Ovary (tissue), 9 donors: ENCODE measurements around the gene CCDC17. TPM values are rescaled to one million over a fixed set of nuclear protein-coding genes. Genes with fewer than 3 reads are reported as not detected.

Source experiments
- DNase-seq, 5 donors: peaks; one replicate each; pipeline ENCODE4 v3.0.0-alpha.2; 2019 to 2020
- H3K27ac ChIP-seq, 2 donors: fragments of 200-600 bp; one replicate each; pipeline versions ENCODE4 v1.5.1 to v1.8.0; 2019 to 2022
- H3K27me3 ChIP-seq: fragments of 200-600 bp; one replicate; pipeline ENCODE4 v1.8.0; 2022
- H3K36me3 ChIP-seq: fragments of 200-600 bp; sonication (generic); one replicate; pipeline ENCODE4 v1.5.1; 2019
- H3K4me1 ChIP-seq: one replicate; pipeline ENCODE4 v1.8.1; 2013; ENCODE audit warnings: mild to moderate bottlenecking, moderate library complexity; ENCODE audit not compliant: insufficient read depth
- H3K4me3 ChIP-seq: fragments of 200-600 bp; sonication (generic); one replicate; pipeline ENCODE4 v1.5.1; 2017
- H3K9me3 ChIP-seq, 2 donors: fragments of 200-600 bp in 1 of 2; sonication (generic) in 1 of 2; one replicate each; pipeline versions ENCODE4 v1.5.1 to v1.8.1; 2013 to 2019; ENCODE audit warnings: mild to moderate bottlenecking in 1 of 2, moderate library complexity in 1 of 2
- EP300 ChIP-seq: sonication (generic); formaldehyde crosslinking; IDR thresholded peaks from one replicate; pipeline ENCODE4 v1.6.1; 2017; ENCODE audit warnings: antibody characterized with exemption
- POLR2A ChIP-seq: fragments of 450-650 bp; IDR thresholded peaks from one replicate; pipeline ENCODE4 v1.6.1; 2017; ENCODE audit warnings: antibody characterized with exemption, mild to moderate bottlenecking, moderate library complexity
- WGBS, 3 donors: extraction: QIAGEN DNeasy Blood & Tissue Kit in 1 of 3; methylation state at CpG; one replicate each; pipeline versions ENCODE4 v1.1.5 to v1.1.7; 2013 to 2017; 5-methylcytosine and 5-hydroxymethylcytosine counted together
- intact Hi-C, 4 donors: fragments of 100-400 bp; cut with DNase I; formaldehyde crosslinking; loops; one replicate each; pipeline versions ENCODE4 v1.11.0 to v1.15.1; 2022 to 2023
- polyA plus RNA-seq, 2 donors: library from polyadenylated mRNA; stranded (reverse); fragments of 200-250 nt in 1 of 2; fragments of 350-450 nt in 1 of 2; fragmentation: Illumina TruSeq in 1 of 2; extraction: RNeasy Lipid Tissue Mini Kit (QIAGEN cat#74804) in 1 of 2; gene quantifications; one replicate each; pipeline ENCODE4 v1.2.3, GENCODE V29; 2013 to 2014
- total RNA-seq, 7 donors: library from RNA; depleted of rRNA in 2 of 7; stranded (reverse); fragments of >200 nt in 2 of 7; fragmentation: NEBNext Ultra II Directional in 3 of 7; extraction: Animal tissue kit (Norgen Biotek cat#: 25700) in 3 of 7; gene quantifications; one replicate each; pipeline versions ENCODE4 v1.1.0 to v1.2.4, GENCODE V29; 2016 to 2023
- TF ChIP-seq, protein P1 (sequence below), 3 donors: fragments of 450-650 bp in 2 of 3; fragments of 200-600 bp in 1 of 3; IDR thresholded peaks; one replicate each; pipeline versions ENCODE4 v1.5.1 to v1.8.0; 2016 to 2022; ENCODE audit warnings: antibody characterized with exemption in 3 of 3, mild to moderate bottlenecking in 1 of 3
- donor health status: DM: no; HTN: no; CAD: no; lungs with moderate emphysema.
- donor health status: DM: no; HTN: no; CAD: no.
- donor health status: Bipolar disorder and iron deficiency.
- donor health status: DM: yes; HTN: yes; CAD: no.
- donor health status: DM: no; HTN: no; CAD: no.
- donor health status: DM: yes; HTN: yes; CAD: no.

The CCDC17 gene
- total and polyA plus RNA-seq, 9 donors, result 1.3 to 30.2 (median 3.3) TPM

GRCh38 chr1:45585496-45586075 is 38.3 kb downstream of the CCDC17 start:
- intact Hi-C loops, result loop anchor here in 1 of 4 donors (10.0 kb wide), 2 partner anchors 241 to 571 kb away; partner anchors contain the start of genes HECTD3, MUTYH, TOE1 and UROD
- TF ChIP-seq EP300 (no peak), POLR2A (no peak)
- TF ChIP-seq, protein P1, sequence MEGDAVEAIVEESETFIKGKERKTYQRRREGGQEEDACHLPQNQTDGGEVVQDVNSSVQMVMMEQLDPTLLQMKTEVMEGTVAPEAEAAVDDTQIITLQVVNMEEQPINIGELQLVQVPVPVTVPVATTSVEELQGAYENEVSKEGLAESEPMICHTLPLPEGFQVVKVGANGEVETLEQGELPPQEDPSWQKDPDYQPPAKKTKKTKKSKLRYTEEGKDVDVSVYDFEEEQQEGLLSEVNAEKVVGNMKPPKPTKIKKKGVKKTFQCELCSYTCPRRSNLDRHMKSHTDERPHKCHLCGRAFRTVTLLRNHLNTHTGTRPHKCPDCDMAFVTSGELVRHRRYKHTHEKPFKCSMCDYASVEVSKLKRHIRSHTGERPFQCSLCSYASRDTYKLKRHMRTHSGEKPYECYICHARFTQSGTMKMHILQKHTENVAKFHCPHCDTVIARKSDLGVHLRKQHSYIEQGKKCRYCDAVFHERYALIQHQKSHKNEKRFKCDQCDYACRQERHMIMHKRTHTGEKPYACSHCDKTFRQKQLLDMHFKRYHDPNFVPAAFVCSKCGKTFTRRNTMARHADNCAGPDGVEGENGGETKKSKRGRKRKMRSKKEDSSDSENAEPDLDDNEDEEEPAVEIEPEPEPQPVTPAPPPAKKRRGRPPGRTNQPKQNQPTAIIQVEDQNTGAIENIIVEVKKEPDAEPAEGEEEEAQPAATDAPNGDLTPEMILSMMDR (IDR thresholded peaks at IDR 0.05), result no peak
- no peak for DNase-seq
- Histone ChIP-seq H3K36me3 (no peaks in the 10 kb centered on the region), H3K27me3 (no peaks in the 10 kb centered on the region), H3K9me3 (no peaks in the 10 kb centered on the region), H3K4me3 (peak overlapping the region; percentile 71), H3K27ac (no peak overlapping the region), H3K4me1 (peaks cover 11% of the 10 kb centered on the region)
- WGBS, 3 donors, result 31 to 40% (median 39%) methylated on average over 7 of the region's 7 CpGs

- TF ChIP-seq, protein P1 (IDR thresholded peaks at IDR 0.05), result no peak
- TF ChIP-seq POLR2A, result no peak
- TF ChIP-seq EP300, result no peak
- WGBS, 3 donors, result 1 to 4% (median 1%) methylated on average over 5 of the region's 5 CpGs
Measured at GRCh38 chr1:45585110-45585426, 38.8 kb downstream of the CCDC17 start.

DNA sequence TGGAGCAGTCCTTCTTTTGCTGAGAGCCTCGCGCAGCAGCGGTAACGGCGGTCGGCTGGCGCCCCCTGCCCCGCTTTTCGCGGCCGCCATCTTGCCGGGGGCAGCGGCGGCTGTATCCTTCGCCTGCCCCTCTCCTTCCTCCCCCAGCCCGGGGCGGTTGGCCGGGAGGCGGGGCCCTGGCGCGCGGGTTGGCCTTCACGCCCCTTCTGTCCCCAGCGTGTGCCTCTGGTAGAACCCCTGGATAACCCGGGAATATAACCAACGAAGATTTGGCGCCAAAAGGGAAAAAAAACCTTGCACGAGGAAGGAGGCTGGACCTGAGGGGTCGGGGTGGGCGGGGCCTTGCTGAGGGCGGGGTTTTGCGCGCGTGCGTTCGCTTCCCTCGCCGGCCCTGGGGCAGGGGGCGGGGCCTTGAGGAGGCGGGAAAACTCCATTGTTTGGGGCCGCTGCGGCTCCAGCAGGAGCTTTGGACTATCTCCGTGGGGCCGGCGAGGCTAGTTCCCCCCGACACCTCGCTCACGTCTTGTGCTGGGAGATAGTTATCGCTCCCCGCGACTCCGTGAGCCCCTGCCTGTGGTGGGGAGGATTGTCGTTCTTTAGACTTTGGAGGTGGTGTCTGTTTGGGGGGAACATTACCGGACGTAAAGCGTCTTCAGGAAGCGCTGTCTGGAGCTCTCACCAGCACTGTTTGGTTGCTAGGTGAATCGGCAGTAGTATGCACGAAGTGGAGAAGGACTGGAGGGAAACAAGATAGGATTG is 39.3 kb downstream of the CCDC17 start:
- Histone ChIP-seq H3K4me1 (peaks cover 11% of the 10 kb centered on the region), H3K36me3 (no peaks in the 10 kb centered on the region), H3K4me3 (peak overlapping the region; percentile 71), H3K27ac (peak overlapping the region; percentile 79 to 82), H3K9me3 (no peaks in the 10 kb centered on the region), H3K27me3 (no peaks in the 10 kb centered on the region)
- DNase-seq, result peak; percentile 84 to 92 (median 89)
- intact Hi-C loops, result loop anchor here in 1 of 4 donors (5.0 to 10.0 kb wide), 3 partner anchors 103 to 570 kb away; partner anchors contain the start of genes GPBP1L1, HECTD3, MUTYH and TMEM69
- WGBS, 3 donors, result 0 to 1% (median 0%) methylated on average over 45 to 59 of the region's 59 CpGs
- TF ChIP-seq, protein P1 (IDR thresholded peaks at IDR 0.05), result peak in 2 of 3 donors; percentile 9 to 15
- TF ChIP-seq POLR2A, result no peak
- no peak for TF ChIP-seq EP300

More at GRCh38 chr1:45585110-45585426, 38.8 kb downstream of the CCDC17 start:
- Histone ChIP-seq H3K27me3 (no peaks in the 10 kb centered on the region), H3K4me3 (peak overlapping the region; percentile 71), H3K36me3 (no peaks in the 10 kb centered on the region), H3K27ac (peak overlapping the region in 1 of 2 donors; percentile 82), H3K9me3 (no peaks in the 10 kb centered on the region), H3K4me1 (peaks cover 11% of the 10 kb centered on the region)
- no peak for DNase-seq
- intact Hi-C loops, result loop anchor here in 1 of 4 donors (10.0 kb wide), 2 partner anchors 240 to 570 kb away; partner anchors contain the start of genes HECTD3, MUTYH, TOE1 and UROD

- 0 to 1% (median 0%) methylated on average over 40 to 41 of the region's 41 CpGs for WGBS, 3 donors
- Histone ChIP-seq H3K27ac (peak within 1 kb of the TSS; percentile 79 to 82), H3K36me3 (no peaks in the 10 kb centered on the region), H3K4me1 (peaks cover 9% of the 10 kb centered on the region), H3K9me3 (no peaks in the 10 kb centered on the region), H3K4me3 (peak within 1 kb of the TSS; percentile 71), H3K27me3 (no peaks in the 10 kb centered on the region)
- intact Hi-C loops, result loop anchor here in 1 of 4 donors (5.0 to 10.0 kb wide), 3 partner anchors 103 to 569 kb away; partner anchors contain the start of genes GPBP1L1, HECTD3, MUTYH and TMEM69
- peak; percentile 88 to 94 (median 91) for DNase-seq
- TF ChIP-seq, protein P1 (IDR thresholded peaks at IDR 0.05), result no peak
- TF ChIP-seq EP300, result no peak
- peak; percentile 92 for TF ChIP-seq POLR2A
Measured at GRCh38 chr1:45583666-45584350, 40.0 kb downstream of the CCDC17 start, which contains the start of gene NASP. NASP (plus strand) TSS chr1:45584041; CDS start chr1:45584147, 106 bp downstream.
